H1 (cell line): ENCODE results near the gene SPATS2L. TPM values are rescaled to one million over a fixed set of nuclear protein-coding genes. Genes with fewer than 3 reads are reported as not detected.
"Not testable (repeated sequence)": the region's sequence is repeated elsewhere in the genome, so short reads cannot be mapped to it uniquely, and the experiment has no call there.

Source experiments
- CTCF ChIA-PET: fragments of 300-600 bp; sonication (Branson Sonifier 250); formaldehyde crosslinking; loops from one replicate; lab custom pipeline; 2021; ENCODE audit not compliant: partially characterized antibody; lab: Charles Lee
- POLR2A ChIA-PET: fragments of 300-600 bp; sonication (Branson Sonifier 250); formaldehyde crosslinking; loops from one replicate; lab custom pipeline; 2021; ENCODE audit warnings: inconsistent platforms; ENCODE audit not compliant: partially characterized antibody; lab: Charles Lee
- DNase-seq, 2 experiments: peaks; one replicate each; pipeline versions ENCODE4 v3.0.0 to v3.0.0-alpha.2; 2010 to 2022; ENCODE audit warnings: low spot score in 2 of 2, low read depth in 1 of 2, mixed read lengths in 1 of 2
- FAIRE-seq: peaks from 2 replicates; lab custom pipeline; 2011; peaks lifted over from hg19 to GRCh38; lab: Jason Lieb, UNC
- H2AFZ ChIP-seq: 2 replicates; pipeline ENCODE4 v1.8.1; 2012; ENCODE audit warnings: low read length, inconsistent platforms
- H2AK5ac ChIP-seq: 2 replicates; pipeline ENCODE4 v1.6.1; 2013; ENCODE audit warnings: low read depth, low read length
- H2BK120ac ChIP-seq: replicated peaks from 2 replicates; pipeline ENCODE3; 2013; ENCODE audit warnings: low read depth, low read length, inconsistent platforms
- H2BK12ac ChIP-seq: 2 replicates; pipeline ENCODE4 v1.6.1; 2013; ENCODE audit warnings: low read depth, low read length
- H2BK15ac ChIP-seq: 2 replicates; pipeline ENCODE4 v1.6.1; 2013; ENCODE audit warnings: low read length
- H2BK20ac ChIP-seq: 2 replicates; pipeline ENCODE4 v1.6.1; 2013; ENCODE audit warnings: low read length
- H2BK5ac ChIP-seq: 2 replicates; pipeline ENCODE4 v1.6.1; 2013; ENCODE audit warnings: low read depth, low read length
- H3K14ac ChIP-seq: 2 replicates; pipeline ENCODE4 v1.6.1; 2013; ENCODE audit warnings: inconsistent platforms; ENCODE audit not compliant: insufficient read length
- H3K18ac ChIP-seq: 2 replicates; pipeline ENCODE4 v1.6.1; 2013; ENCODE audit warnings: low read length; ENCODE audit errors: extremely low read depth
- H3K23ac ChIP-seq: 2 replicates; pipeline ENCODE4 v1.6.1; 2013; ENCODE audit warnings: inconsistent platforms; ENCODE audit not compliant: insufficient read length
- H3K23me2 ChIP-seq: 2 replicates; pipeline ENCODE4 v1.6.1; 2013; ENCODE audit warnings: low read depth, low read length
- H3K27ac ChIP-seq: 2 replicates; pipeline ENCODE4 v1.6.1; 2011; ENCODE audit warnings: low read depth, low read length, inconsistent platforms
- H3K27me3 ChIP-seq, 4 experiments: replicated peaks in 1 of 4; 1 replicate in 1 of 4; 2 replicates in 3 of 4; pipeline versions ENCODE4 v1.6.1 to v1.8.1; 2011 to 2013; ENCODE audit warnings: low read length in 3 of 4, mild to moderate bottlenecking in 3 of 4, inconsistent platforms in 2 of 4, mixed read lengths in 2 of 4, moderate library complexity in 1 of 4; ENCODE audit not compliant: control insufficient read depth in 3 of 4, insufficient read depth in 3 of 4; ENCODE audit errors: extremely low read depth in 1 of 4
- H3K36me3 ChIP-seq, 4 experiments: 2 replicates each; pipeline versions ENCODE4 v1.6.1 to v1.8.1; 2011 to 2013; ENCODE audit warnings: mild to moderate bottlenecking in 4 of 4, low read length in 3 of 4, moderate library complexity in 2 of 4, control low read depth in 1 of 4, inconsistent platforms in 1 of 4; ENCODE audit not compliant: insufficient read depth in 4 of 4, control insufficient read depth in 2 of 4
- H3K4ac ChIP-seq: replicated peaks from 2 replicates; pipeline ENCODE3; 2013; ENCODE audit warnings: low read length, low read depth, mixed read lengths, inconsistent platforms; ENCODE audit not compliant: insufficient read length
- H3K4me1 ChIP-seq, 4 experiments: replicated peaks in 1 of 4; 1 replicate in 1 of 4; 2 replicates in 3 of 4; pipeline versions ENCODE4 v1.6.1 to v1.8.1; 2011 to 2013; ENCODE audit warnings: low read length in 3 of 4, inconsistent platforms in 2 of 4, mixed read lengths in 1 of 4; ENCODE audit not compliant: insufficient read depth in 4 of 4, control insufficient read depth in 3 of 4
- H3K4me2 ChIP-seq, 2 experiments: 2 replicates each; pipeline versions ENCODE4 v1.6.1 to v1.8.1; 2011 to 2013; ENCODE audit warnings: low read depth in 2 of 2, low read length in 2 of 2, control low read depth in 1 of 2, inconsistent platforms in 1 of 2, mild to moderate bottlenecking in 1 of 2; ENCODE audit not compliant: insufficient read depth in 1 of 2
- H3K4me3 ChIP-seq, 4 experiments: fragments of 200-600, 300-600 bp in 1 of 4; sonication (generic), shearing (Covaris generic), sonication (Bioruptor Twin) in 1 of 4; 2 replicates each; pipeline versions ENCODE4 v1.5.1 to v1.8.1; 2011 to 2016; ENCODE audit warnings: low read length in 4 of 4, low read depth in 3 of 4, control low read depth in 2 of 4, inconsistent platforms in 2 of 4, mild to moderate bottlenecking in 2 of 4, mixed read lengths in 1 of 4, moderate library complexity in 1 of 4; ENCODE audit not compliant: insufficient read depth in 2 of 4; ENCODE audit errors: extremely low read depth in 1 of 4
- H3K56ac ChIP-seq: replicated peaks from 2 replicates; pipeline ENCODE3; 2013; ENCODE audit warnings: low read depth, mild to moderate bottlenecking, mixed read lengths, low read length, inconsistent platforms; ENCODE audit not compliant: insufficient read length
- H3K79me1 ChIP-seq: 2 replicates; pipeline ENCODE4 v1.6.1; 2013; ENCODE audit warnings: low read depth, low read length, control low read depth
- H3K79me2 ChIP-seq, 2 experiments: 2 replicates each; pipeline versions ENCODE4 v1.6.1 to v1.8.1; 2012 to 2013; ENCODE audit warnings: low read length in 2 of 2, mild to moderate bottlenecking in 2 of 2, inconsistent platforms in 1 of 2; ENCODE audit not compliant: insufficient read depth in 2 of 2, control insufficient read depth in 1 of 2
- H3K9ac ChIP-seq, 4 experiments: replicated peaks in 1 of 4; 1 replicate in 1 of 4; 2 replicates in 3 of 4; pipeline versions ENCODE4 v1.6.1 to v1.8.1; 2011 to 2013; ENCODE audit warnings: low read depth in 3 of 4, low read length in 3 of 4, control low read depth in 2 of 4, mild to moderate bottlenecking in 2 of 4, moderate library complexity in 2 of 4, inconsistent platforms in 1 of 4; ENCODE audit errors: extremely low read depth in 1 of 4
- H3K9me3 ChIP-seq, 2 experiments: 2 replicates each; pipeline versions ENCODE4 v1.6.1 to v1.8.1; 2012 to 2013; ENCODE audit warnings: mild to moderate bottlenecking in 2 of 2, moderate library complexity in 2 of 2, control low read depth in 1 of 2, inconsistent platforms in 1 of 2, low read depth in 1 of 2, low read length in 1 of 2, mixed read lengths in 1 of 2; ENCODE audit not compliant: insufficient read depth in 2 of 2
- H4K20me1 ChIP-seq, 2 experiments: replicated peaks in 1 of 2; 2 replicates each; pipeline versions ENCODE3 to v1.8.1; 2011 to 2013; ENCODE audit warnings: inconsistent platforms in 2 of 2, low read length in 2 of 2, mild to moderate bottlenecking in 1 of 2; ENCODE audit not compliant: insufficient read depth in 2 of 2, control insufficient read depth in 1 of 2
- H4K5ac ChIP-seq: 2 replicates; pipeline ENCODE4 v1.6.1; 2013; ENCODE audit warnings: low read length, low read depth, mixed read lengths, inconsistent platforms; ENCODE audit not compliant: insufficient read length
- H4K8ac ChIP-seq: 2 replicates; pipeline ENCODE4 v1.8.0; 2013; ENCODE audit warnings: mild to moderate bottlenecking, moderate library complexity, low read length, inconsistent platforms; ENCODE audit not compliant: insufficient read depth; ENCODE audit errors: extremely low read depth
- H4K91ac ChIP-seq: replicated peaks from 2 replicates; pipeline ENCODE3; 2013; ENCODE audit warnings: low read length, mixed read lengths, inconsistent platforms; ENCODE audit not compliant: insufficient read length
- KDM1A ChIP-seq: fragments of 200-600, 300-600 bp; sonication (generic); IDR thresholded peaks from 2 replicates; pipeline ENCODE4 v1.7.1; 2016; ENCODE audit warnings: mild to moderate bottlenecking, low read length, borderline replicate concordance
- WGBS, 2 experiments: shearing (Covaris generic) in 1 of 2; methylation state at CpG; one replicate each; pipeline versions ENCODE4 v1.1.6 to v1.1.7; 2013 to 2015; ENCODE audit warnings: low lambda C conversion rate in 2 of 2, mixed read lengths in 2 of 2, inconsistent platforms in 1 of 2, low coverage in 1 of 2, missing lambda C conversion rate in 1 of 2; ENCODE audit not compliant: insufficient replicate concordance in 2 of 2, insufficient coverage in 1 of 2, insufficient read length in 1 of 2; ENCODE audit errors: extremely low coverage in 1 of 2, missing lambda C conversion rate in 1 of 2; 5-methylcytosine and 5-hydroxymethylcytosine counted together
- polyA plus RNA-seq, 7 experiments: library from polyadenylated mRNA; depleted of rRNA in 3 of 7; stranded (reverse) in 5 of 7; unstranded in 2 of 7; fragments of >200 nt in 5 of 7; fragments of 200-250 nt in 2 of 7; gene quantifications; 1 replicate in 5 of 7; 2 replicates in 1 of 7; 4 replicates in 1 of 7; pipeline versions ENCODE4 v1.2.1 to v1.2.3, GENCODE V29; 2011 to 2013; ENCODE audit warnings: missing spikeins in 2 of 7, mixed read lengths in 2 of 7
- total RNA-seq: library from RNA; stranded (reverse); fragmentation: NEBNext Ultra II Directional; extraction: Animal tissue kit (Norgen Biotek cat#: 25700); gene quantifications from 2 replicates; pipeline ENCODE4 v1.2.1, GENCODE V29; 2021

SPATS2L gene
- total and polyA plus RNA-seq, 2 of the 8 experiments (the other 6 are each of a cell fraction or from before 2014, with no cell fraction given): 67.3 to 189 TPM

- H3K4me3 ChIP-seq, H2BK15ac ChIP-seq, H2AFZ ChIP-seq, H2BK12ac ChIP-seq, H4K8ac ChIP-seq, H3K4ac ChIP-seq, FAIRE-seq, H3K56ac ChIP-seq, DNase-seq, H4K91ac ChIP-seq, H3K23me2 ChIP-seq, H2BK5ac ChIP-seq, H2AK5ac ChIP-seq, H3K23ac ChIP-seq, H3K36me3 ChIP-seq, H4K20me1 ChIP-seq, H3K27ac ChIP-seq, H3K14ac ChIP-seq, H3K27me3 ChIP-seq, H3K79me1 ChIP-seq, H2BK20ac ChIP-seq, H4K5ac ChIP-seq, H3K9me3 ChIP-seq, H3K18ac ChIP-seq, H3K9ac ChIP-seq, H2BK120ac ChIP-seq, H3K4me2 ChIP-seq, H3K4me1 ChIP-seq, POLR2A ChIA-PET: not testable (repeated sequence)
- 100% methylated on average over 1 of the region's 1 CpG; no CpG with 5 or more reads in 1 of the 2 experiments for WGBS, 2 experiments
- peaks cover 4 to 97% of the 10 kb centered on the region in 2 experiments; a peak in 3 of 4 replicates for H3K79me2 ChIP-seq
- peak; percentile 40; the same call in 1 of the 2 replicates for TF ChIP-seq KDM1A
- CTCF ChIA-PET: interaction anchor here (1.4 kb wide), 1 partner anchor 15 kb away, joined by 5 read pairs; no protein-coding TSS in a partner anchor
Observed at GRCh38 chr2:200344202-200344601, 37.7 kb downstream of the SPATS2L start.
